GDM1 (cell line): ENCODE measurements around the gene NSD1.

Experiments
- DNase-seq: peaks from one replicate; lab custom pipeline; 2025; lab: John Stamatoyannopoulos, UW

NSD1 gene

GRCh38 chr5:177098120-177098469, 35.5 kb upstream of the NSD1 start:
- no peak for DNase-seq

- DNase-seq = no peak
Observed at GRCh38 chr5:177098470-177099141, 35.0 kb upstream of the NSD1 start.

GRCh38 chr5:177099422-177100093, 34.0 kb upstream of the NSD1 start:
- no peak for DNase-seq

- no peak for DNase-seq
Observed at GRCh38 chr5:177100714-177101121, 32.9 kb upstream of the NSD1 start.

- DNase-seq = no peak
Observed at GRCh38 chr5:177103523-177104253, 29.9 kb upstream of the NSD1 start.

- DNase-seq = no peak
Observed at GRCh38 chr5:177105691-177106476, 27.7 kb upstream of the NSD1 start.

- no peak for DNase-seq
Observed at GRCh38 chr5:177107159-177107558, 26.4 kb upstream of the NSD1 start.

GRCh38 chr5:177109810-177110209, 23.8 kb upstream of the NSD1 start:
- DNase-seq = no peak

GRCh38 chr5:177111720-177112394, 21.7 kb upstream of the NSD1 start:
- DNase-seq = peak; percentile 16

- no peak for DNase-seq
Observed at GRCh38 chr5:177112589-177113220, 20.9 kb upstream of the NSD1 start.

GRCh38 chr5:177113566-177114424, 19.8 kb upstream of the NSD1 start:
- peak; percentile 55 for DNase-seq

GRCh38 chr5:177116631-177117373, 16.8 kb upstream of the NSD1 start:
- DNase-seq = no peak

- no peak for DNase-seq
Observed at GRCh38 chr5:177117441-177118045, 16.0 kb upstream of the NSD1 start.

- no peak for DNase-seq
Observed at GRCh38 chr5:177122566-177122965, 11.0 kb upstream of the NSD1 start.

GRCh38 chr5:177123789-177124485, 9.6 kb upstream of the NSD1 start:
- DNase-seq = no peak

GRCh38 chr5:177124486-177124991, 9.0 kb upstream of the NSD1 start:
- DNase-seq = no peak

- DNase-seq = no peak
Observed at GRCh38 chr5:177126771-177127170, 6.8 kb upstream of the NSD1 start.

- DNase-seq = no peak
Observed at GRCh38 chr5:177128551-177128981, 5.0 kb upstream of the NSD1 start.
